HepG2 (cell line): ENCODE data around the gene RAB5A.

Experiments
- BORCS8-MEF2B ChIP-seq: sonication (generic); formaldehyde crosslinking; IDR thresholded peaks from 2 replicates; pipeline ENCODE4 v1.8.0; 2022; ENCODE audit warnings: mild to moderate bottlenecking, missing genetic modification reagents
- KAT2B ChIP-seq: fragments of 150-350 bp; IDR thresholded peaks from 2 replicates; pipeline ENCODE4 v1.6.1; 2014; ENCODE audit warnings: low read depth, low read length, borderline replicate concordance
- PHF20 ChIP-seq: sonication (generic); formaldehyde crosslinking; IDR thresholded peaks from 2 replicates; pipeline ENCODE4 v1.5.0; 2020; ENCODE audit warnings: mild to moderate bottlenecking, missing genetic modification reagents
- ZNF331 ChIP-seq: sonication (generic); formaldehyde crosslinking; IDR thresholded peaks from 2 replicates; pipeline ENCODE4 v1.4.0; 2020; ENCODE audit warnings: missing genetic modification reagents
- TF ChIP-seq, protein P1 (sequence below): sonication (generic); formaldehyde crosslinking; IDR thresholded peaks from 2 replicates; pipeline ENCODE4 v1.5.0; 2020; ENCODE audit warnings: mild to moderate bottlenecking, missing genetic modification reagents, moderate library complexity

DNA sequence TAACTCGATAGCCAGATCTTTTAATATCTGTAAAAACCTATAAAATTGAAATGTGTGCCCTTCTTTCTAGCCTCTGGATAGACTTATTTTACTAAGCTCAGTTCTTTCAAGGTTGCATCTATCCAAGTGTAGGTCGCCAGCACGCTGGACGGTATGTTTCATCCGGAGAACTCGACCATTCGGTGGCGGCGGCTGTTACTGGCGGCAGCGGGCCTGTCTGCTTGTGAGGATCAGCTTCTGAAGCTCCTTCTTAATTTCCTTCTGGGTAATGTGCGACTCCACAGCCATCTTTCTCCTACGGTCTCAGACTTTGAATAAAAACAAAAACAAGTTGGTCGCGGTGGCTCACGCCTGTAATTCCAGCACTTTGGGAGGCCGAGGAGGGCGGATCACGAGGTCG lies 61.1 kb downstream of the RAB5A start:
- TF ChIP-seq BORCS8-MEF2B (CRISPR knock-in tag) = no peak
- TF ChIP-seq PHF20 = no peak
- no peak for TF ChIP-seq ZNF331
- TF ChIP-seq KAT2B = no peak
- TF ChIP-seq, protein P1, sequence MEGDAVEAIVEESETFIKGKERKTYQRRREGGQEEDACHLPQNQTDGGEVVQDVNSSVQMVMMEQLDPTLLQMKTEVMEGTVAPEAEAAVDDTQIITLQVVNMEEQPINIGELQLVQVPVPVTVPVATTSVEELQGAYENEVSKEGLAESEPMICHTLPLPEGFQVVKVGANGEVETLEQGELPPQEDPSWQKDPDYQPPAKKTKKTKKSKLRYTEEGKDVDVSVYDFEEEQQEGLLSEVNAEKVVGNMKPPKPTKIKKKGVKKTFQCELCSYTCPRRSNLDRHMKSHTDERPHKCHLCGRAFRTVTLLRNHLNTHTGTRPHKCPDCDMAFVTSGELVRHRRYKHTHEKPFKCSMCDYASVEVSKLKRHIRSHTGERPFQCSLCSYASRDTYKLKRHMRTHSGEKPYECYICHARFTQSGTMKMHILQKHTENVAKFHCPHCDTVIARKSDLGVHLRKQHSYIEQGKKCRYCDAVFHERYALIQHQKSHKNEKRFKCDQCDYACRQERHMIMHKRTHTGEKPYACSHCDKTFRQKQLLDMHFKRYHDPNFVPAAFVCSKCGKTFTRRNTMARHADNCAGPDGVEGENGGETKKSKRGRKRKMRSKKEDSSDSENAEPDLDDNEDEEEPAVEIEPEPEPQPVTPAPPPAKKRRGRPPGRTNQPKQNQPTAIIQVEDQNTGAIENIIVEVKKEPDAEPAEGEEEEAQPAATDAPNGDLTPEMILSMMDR (CRISPR knock-in tag) = no peak
